GM19438 (cell line): ENCODE measurements around the gene SLC17A3.

Experiments
- ATAC-seq: cut with Tn5 transposase; IDR thresholded peaks from one replicate; pipeline ENCODE4 v1.9.1; 2021; ENCODE audit warnings: low read depth; ENCODE audit not compliant: unreplicated experiment

Gene SLC17A3

GRCh38 chr6:25889877-25890853 lies 16.1 kb upstream of the SLC17A3 start:
- no peak for ATAC-seq

DNA sequence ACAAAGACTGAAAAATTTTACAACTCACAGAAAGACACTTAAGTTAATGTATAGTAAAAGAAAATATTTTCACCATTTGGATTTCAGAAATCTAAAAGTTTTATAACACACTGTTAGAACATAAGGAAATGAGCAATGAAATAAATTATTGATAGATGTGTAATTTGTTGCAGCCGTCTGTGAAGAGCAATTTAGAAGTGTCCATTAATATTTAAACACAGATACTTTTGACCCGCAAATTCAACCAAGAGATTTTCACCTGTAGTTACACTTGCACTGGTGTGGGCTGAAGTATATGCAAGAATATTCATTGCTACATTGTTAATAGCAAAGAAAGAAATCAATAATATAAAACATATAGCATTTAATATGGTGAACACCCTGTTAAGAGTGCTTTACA lies 14.6 kb upstream of the SLC17A3 start:
- no peak for ATAC-seq

- no peak for ATAC-seq
Measured at GRCh38 chr6:25886066-25886465, 12.0 kb upstream of the SLC17A3 start.

GRCh38 chr6:25883991-25884390 lies 9.9 kb upstream of the SLC17A3 start:
- ATAC-seq: no peak

GRCh38 chr6:25883536-25883935 lies 9.5 kb upstream of the SLC17A3 start:
- no peak for ATAC-seq

DNA sequence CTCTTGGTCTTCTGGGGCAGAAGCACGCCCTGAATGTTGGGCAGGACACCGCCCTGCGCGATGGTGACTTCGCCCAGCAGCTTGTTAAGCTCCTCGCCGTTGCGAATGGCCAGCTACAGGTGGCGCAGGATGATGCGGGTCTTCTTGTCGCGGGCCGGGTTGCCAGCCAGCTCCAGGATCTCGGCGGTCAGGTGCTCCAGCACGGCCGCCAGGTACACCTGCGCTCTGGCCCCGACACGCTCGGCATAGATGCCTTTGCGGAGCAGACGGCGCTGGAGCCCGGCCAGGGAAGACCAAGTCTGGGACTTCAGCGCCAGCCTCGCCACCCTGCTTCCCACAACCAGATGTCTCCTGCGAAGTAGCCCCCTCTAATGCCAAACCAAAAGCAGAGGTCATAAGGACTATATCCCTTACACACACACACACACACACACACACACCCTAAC lies 8.0 kb upstream of the SLC17A3 start:
- no peak for ATAC-seq

DNA sequence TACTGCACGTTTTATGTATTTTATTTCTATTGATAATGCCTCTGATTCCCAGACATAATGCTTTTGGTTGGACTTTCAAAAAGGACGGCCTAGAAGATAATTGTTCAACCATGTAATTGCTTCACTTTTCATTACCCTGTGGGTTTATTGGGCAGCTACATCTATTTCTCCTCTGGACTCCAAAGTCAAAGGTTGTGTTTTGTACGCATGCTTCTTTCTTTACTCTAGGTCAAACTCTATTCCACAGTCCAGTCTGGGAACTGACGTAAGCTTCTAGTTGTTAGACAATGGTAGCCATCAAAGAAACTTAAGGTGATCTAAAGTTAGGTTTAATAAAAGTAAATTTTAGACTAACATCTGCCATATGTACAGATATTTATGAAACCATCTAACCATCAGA lies 6.6 kb upstream of the SLC17A3 start:
- ATAC-seq: no peak

DNA sequence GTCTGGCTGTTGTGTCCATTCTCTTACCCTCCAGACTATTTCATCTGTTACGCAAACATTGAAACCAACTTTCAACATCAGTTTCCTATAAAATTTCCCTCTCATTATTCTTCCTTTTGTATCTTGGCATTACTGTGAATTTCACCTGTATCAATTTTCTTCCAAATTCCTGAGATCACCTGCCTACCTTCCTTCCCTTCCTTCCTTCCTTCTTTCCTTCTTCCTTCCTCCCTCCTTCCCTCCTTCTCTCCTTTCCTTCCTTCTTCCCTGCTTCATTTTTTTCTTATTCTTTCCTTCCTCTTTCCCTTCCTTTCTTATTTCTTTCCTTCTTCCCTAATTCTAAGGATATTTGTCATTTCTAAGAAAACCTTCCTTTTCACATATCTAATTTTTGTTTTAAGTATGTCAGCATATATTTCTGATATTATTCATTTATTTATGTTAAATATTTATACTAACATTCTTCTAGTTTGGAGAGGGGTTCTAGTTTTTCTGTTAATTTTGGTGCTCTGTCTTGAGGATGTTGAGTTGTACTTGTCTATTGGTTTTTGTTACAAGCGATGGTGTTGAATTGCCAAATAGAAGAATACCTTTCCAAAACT lies 4.8 kb upstream of the SLC17A3 start:
- no peak for ATAC-seq

GRCh38 chr6:25875926-25876602 lies 2.0 kb upstream of the SLC17A3 start:
- no peak for ATAC-seq

DNA sequence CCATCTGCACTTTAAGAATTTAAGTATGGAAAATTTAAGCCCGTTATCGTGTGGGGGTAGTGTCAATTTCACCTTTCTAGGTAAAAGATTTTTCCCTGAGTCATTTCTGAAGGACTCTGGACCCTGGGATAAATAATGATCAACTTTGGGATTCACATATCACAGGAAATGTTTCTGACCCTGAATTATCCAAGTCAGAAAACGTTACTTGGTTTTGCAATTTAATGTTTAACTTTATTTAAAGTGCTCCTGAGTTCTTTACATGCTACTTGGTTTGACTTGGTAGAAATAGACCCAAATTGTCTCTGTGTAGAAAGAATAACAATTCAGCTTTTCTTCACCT lies 1.5 kb upstream of the SLC17A3 start:
- no peak for ATAC-seq

DNA sequence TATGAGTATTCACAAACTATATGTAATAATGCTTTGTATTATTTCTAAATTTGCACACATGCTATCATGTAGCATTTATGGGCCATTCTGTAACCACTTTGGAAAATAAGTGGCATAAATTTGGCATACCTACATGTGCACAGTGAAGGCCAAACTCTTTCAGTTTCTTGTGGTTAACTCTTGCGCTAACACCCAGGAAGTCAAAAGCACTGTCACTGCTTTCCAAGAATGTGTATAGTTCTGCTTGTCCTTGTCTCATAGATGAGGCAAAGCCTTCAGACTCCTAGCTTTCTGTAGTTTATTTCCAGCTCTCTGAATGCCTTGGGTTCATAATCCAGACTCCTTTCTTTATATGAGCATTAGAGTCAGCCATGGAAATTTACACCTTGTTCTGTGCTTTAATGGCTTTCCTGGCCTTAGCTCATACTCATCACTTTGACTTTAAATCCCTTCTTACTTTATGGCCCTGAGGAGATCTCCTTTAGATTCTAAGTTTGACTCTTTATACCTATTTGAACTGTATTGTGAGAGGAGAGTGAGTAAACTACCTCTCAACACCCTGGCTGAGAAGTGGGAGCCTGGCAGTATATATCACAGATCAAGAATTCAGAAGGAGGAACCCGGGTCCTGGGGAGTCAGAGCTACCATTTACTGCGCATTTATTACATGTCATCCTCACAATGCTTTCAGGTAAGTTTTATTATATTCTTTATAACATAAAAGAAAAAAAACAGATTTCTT lies 949 bp upstream of the SLC17A3 start:
- ATAC-seq: no peak

- no peak for ATAC-seq
Measured at GRCh38 chr6:25872814-25873213, 1.2 kb downstream of the SLC17A3 start.

GRCh38 chr6:25869840-25870239 lies 4.2 kb downstream of the SLC17A3 start:
- ATAC-seq: no peak

DNA sequence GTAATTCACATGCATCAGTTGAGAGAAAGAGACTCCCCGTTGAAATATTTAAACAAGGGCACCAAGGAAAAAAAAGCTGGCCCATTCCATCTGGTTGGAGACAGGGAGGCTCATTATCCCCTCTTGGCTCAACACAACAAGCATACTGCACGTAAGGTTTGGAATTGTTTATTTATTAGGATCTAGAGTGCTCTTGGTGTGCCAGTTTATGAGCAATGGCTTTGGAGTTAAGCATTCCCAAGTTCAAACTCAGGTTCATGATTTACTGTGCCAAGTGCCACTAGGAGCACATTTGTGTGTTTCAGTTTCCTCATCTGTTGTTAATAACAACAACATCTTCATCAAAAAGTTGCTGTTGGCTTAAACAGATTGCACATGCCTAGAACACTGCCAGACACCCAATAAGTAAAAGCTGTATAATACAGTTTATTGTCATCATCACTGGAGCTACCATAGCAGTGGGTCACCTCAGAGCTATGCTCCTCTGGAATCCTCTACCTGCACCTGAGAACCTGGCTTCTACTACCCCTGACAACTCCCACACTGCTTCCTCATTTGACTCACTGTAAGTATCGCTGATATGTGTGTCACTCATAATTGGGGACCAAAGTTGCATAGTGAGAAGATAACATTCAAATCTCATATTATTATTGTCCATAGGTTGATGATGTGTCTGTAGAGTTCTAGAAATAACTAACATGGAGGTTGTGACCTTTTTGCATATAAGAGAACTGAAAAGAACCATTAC lies 5.4 kb downstream of the SLC17A3 start:
- ATAC-seq: no peak

DNA sequence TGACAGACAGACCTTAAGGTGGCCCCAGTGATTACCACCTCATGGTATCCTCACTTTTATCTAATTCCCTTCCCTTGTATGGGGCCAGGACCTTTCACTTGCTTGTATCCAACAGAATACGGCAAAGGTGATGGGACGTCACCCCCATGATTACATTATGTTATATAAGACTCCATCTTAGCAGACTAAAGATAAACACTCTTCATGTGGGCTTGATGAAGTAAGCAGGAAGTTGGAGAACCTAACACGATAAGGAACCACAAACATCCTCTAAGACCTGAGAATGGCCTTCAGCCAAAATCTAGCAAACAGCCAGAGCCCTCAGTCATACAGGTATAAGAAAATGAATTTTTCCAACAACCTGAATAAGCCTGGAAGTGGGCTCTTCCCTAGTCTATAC lies 8.0 kb downstream of the SLC17A3 start:
- ATAC-seq: no peak

- no peak for ATAC-seq
Measured at GRCh38 chr6:25863360-25863759, 10.7 kb downstream of the SLC17A3 start.

DNA sequence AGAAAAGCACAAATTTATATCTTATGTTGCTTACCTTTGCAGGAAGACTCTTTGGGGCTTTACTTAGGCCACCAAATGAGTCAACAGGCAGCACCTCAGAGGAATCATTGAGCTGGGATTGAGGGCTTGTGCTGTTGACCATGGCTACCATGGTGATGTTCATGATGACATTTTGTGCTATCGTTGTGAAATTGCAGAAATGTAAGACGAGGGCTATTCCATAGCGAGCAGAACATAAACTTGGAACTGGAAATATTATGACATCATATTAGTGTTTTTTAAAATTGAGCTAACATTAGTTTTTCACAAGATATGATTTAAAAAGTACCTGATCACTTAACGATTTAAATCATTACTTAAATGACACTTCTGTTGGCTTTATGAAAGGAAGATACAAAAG lies 11.8 kb downstream of the SLC17A3 start:
- no peak for ATAC-seq

GRCh38 chr6:25852756-25853155 lies 21.3 kb downstream of the SLC17A3 start:
- ATAC-seq: no peak

- ATAC-seq: no peak
Measured at GRCh38 chr6:25851961-25852360, 22.1 kb downstream of the SLC17A3 start.

DNA sequence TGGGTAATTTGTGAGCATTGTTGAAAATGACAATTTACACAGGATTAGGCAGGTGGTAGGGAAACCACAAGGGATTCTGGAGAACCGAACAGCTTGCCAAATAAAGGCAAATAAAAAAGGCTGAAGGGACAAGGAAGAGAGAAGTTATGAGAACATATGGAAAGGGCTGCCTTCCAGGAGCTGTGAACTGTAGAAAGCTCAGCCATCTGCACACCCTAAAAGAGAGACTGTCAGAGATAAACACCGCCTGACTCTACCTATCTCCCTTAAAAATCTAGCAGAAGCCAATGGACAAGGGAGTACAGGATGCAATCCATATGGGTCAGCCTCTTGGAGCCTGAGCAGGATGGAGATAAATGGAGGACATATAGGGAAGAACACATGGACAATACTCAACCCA lies 29.5 kb downstream of the SLC17A3 start:
- no peak for ATAC-seq
